Endodermal cell (in vitro differentiated cells): ENCODE data around the gene KCNIP3. TPM values are rescaled to one million over a fixed set of nuclear protein-coding genes. Genes with fewer than 3 reads are reported as not detected.

Source experiments
- DNase-seq: peaks from one replicate; pipeline ENCODE4 v3.0.0-alpha.2; 2017
- H3K27ac ChIP-seq: 2 replicates; pipeline ENCODE4 v1.5.1; 2013; ENCODE audit warnings: mild to moderate bottlenecking, low read depth, low read length, moderate library complexity
- H3K27me3 ChIP-seq: 2 replicates; pipeline ENCODE4 v1.6.1; 2013; ENCODE audit warnings: mild to moderate bottlenecking, low read length, moderate library complexity; ENCODE audit not compliant: insufficient read depth, control insufficient read depth, poor library complexity, severe bottlenecking
- H3K36me3 ChIP-seq: 2 replicates; pipeline ENCODE4 v1.7.0; 2013; ENCODE audit warnings: mild to moderate bottlenecking, low read length, moderate library complexity; ENCODE audit not compliant: control insufficient read depth, insufficient read depth
- H3K4me1 ChIP-seq: one replicate; pipeline ENCODE4 v1.7.0; 2013; ENCODE audit warnings: low read length; ENCODE audit not compliant: control insufficient read depth, insufficient read depth
- H3K4me3 ChIP-seq: 2 replicates; pipeline ENCODE4 v1.5.1; 2013; ENCODE audit warnings: mild to moderate bottlenecking, low read length, moderate library complexity
- H3K9ac ChIP-seq: 2 replicates; pipeline ENCODE4 v1.6.1; 2013; ENCODE audit warnings: mild to moderate bottlenecking, low read length, moderate library complexity; ENCODE audit not compliant: poor library complexity, severe bottlenecking; ENCODE audit errors: extremely low read depth
- H3K9me3 ChIP-seq: 2 replicates; pipeline ENCODE4 v1.6.1; 2013; ENCODE audit warnings: mild to moderate bottlenecking, low read length, moderate library complexity; ENCODE audit not compliant: control insufficient read depth
- H3K27ac Mint-ChIP-seq: 2 replicates; pipeline ENCODE4 v1.8.0; 2020; ENCODE audit warnings: mixed read lengths
- H3K27me3 Mint-ChIP-seq: 2 replicates; pipeline ENCODE4 v1.8.0; 2021; ENCODE audit warnings: mild to moderate bottlenecking, mixed read lengths; ENCODE audit not compliant: insufficient read depth
- H3K36me3 Mint-ChIP-seq: 2 replicates; pipeline ENCODE4 v1.8.0; 2020; ENCODE audit warnings: low read depth, mixed read lengths
- H3K4me1 Mint-ChIP-seq: 2 replicates; pipeline ENCODE4 v1.8.0; 2020; ENCODE audit warnings: mixed read lengths
- H3K4me3 Mint-ChIP-seq: 2 replicates; pipeline ENCODE4 v1.8.0; 2020; ENCODE audit warnings: mild to moderate bottlenecking, moderate library complexity, mixed read lengths
- H3K9me3 Mint-ChIP-seq: 2 replicates; pipeline ENCODE4 v1.8.0; 2020; ENCODE audit warnings: mild to moderate bottlenecking, mixed read lengths
- CTCF ChIP-seq: fragments of 200-600 bp; sonication (generic); conservative IDR thresholded peaks from 2 replicates; pipeline ENCODE4 v1.5.0; 2021; ENCODE audit warnings: antibody characterized with exemption, mild to moderate bottlenecking
- WGBS, 2 experiments: methylation state at CpG; one replicate each; pipeline versions ENCODE4 v1.1.5 to v1.1.7; 2013; ENCODE audit warnings: missing lambda C conversion rate in 2 of 2, mixed read lengths in 1 of 2; ENCODE audit not compliant: insufficient coverage in 1 of 2, insufficient read length in 1 of 2; 5-methylcytosine and 5-hydroxymethylcytosine counted together
- total RNA-seq, 2 donors: library from RNA; stranded (reverse); fragmentation: NEBNext Ultra II Directional in 1 of 2; extraction: Animal tissue kit (Norgen Biotek cat#: 25700) in 1 of 2; gene quantifications; 2 replicates in 1 of 2; 3 replicates in 1 of 2; pipeline ENCODE4 v1.2.1, GENCODE V29; 2021

The KCNIP3 gene
- total RNA-seq, 2 donors from 2014 or later: 0.26 to 1.3 TPM

DNA sequence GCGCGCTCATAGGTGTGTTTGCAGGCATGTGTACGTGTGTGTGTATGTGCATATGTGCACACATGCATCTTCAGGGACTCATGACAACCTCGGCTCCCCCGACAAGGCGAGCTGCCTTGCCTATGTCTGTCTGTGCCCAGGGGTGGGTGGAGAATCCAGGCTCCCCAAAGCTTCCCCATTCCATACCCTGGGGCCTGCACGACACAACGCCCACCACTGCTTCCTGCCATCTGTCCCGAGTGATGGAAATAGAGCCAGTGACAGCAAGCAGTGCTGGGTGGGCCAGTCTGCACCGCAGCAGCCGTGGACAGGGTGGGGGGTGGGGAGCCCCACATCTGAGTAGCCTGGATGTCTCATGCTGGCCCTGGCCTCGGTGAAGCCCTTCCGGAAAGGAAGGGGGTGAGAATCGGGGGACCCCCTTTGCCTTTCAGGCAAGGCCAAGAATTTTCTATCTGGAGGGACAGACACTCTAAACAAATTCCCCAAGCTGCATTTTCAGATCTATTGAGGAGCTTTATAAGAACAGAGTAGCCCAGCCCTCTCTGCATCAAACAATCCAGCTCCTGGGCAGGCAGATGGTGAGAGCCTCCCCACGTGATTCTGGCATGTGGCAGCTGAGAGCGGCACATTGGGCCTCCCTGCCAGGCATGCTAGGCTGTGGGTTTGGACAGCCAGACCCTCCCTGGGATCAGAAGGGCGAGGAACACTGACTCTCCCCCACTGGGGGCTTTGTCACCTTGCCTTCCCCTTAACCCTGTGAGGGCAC lies 4.9 kb downstream of the KCNIP3 start:
- Histone ChIP-seq H3K9ac (no peak overlapping the region), H3K4me3 (no peak overlapping the region), H3K9me3 (no peaks in the 10 kb centered on the region), H3K27ac (no peak overlapping the region), H3K36me3 (no peaks in the 10 kb centered on the region), H3K4me1 (no peaks in the 10 kb centered on the region), H3K27me3 (no peaks in the 10 kb centered on the region)
- H3K27me3 Mint-ChIP-seq: no peaks in the 10 kb centered on the region
- TF ChIP-seq CTCF: no peak
- no peaks in the 10 kb centered on the region for H3K36me3 Mint-ChIP-seq
- no peak for DNase-seq
- no peak overlapping the region for H3K4me3 Mint-ChIP-seq
- WGBS, 2 experiments: 86 to 87% methylated on average over 7 to 17 of the region's 17 CpGs
- H3K9me3 Mint-ChIP-seq: no peaks in the 10 kb centered on the region
- H3K27ac Mint-ChIP-seq: no peak overlapping the region
- H3K4me1 Mint-ChIP-seq: peaks cover 3% of the 10 kb centered on the region

GRCh38 chr2:95303191-95303919 lies 6.2 kb downstream of the KCNIP3 start:
- Histone ChIP-seq H3K9ac (no peak overlapping the region), H3K4me1 (no peaks in the 10 kb centered on the region), H3K36me3 (no peaks in the 10 kb centered on the region), H3K27me3 (no peaks in the 10 kb centered on the region), H3K9me3 (no peaks in the 10 kb centered on the region), H3K27ac (no peak overlapping the region), H3K4me3 (no peak overlapping the region)
- Mint-ChIP-seq H3K27ac (no peak overlapping the region), H3K27me3 (no peaks in the 10 kb centered on the region), H3K4me1 (no peaks in the 10 kb centered on the region), H3K4me3 (no peak overlapping the region), H3K36me3 (no peaks in the 10 kb centered on the region), H3K9me3 (no peaks in the 10 kb centered on the region)
- no peak for DNase-seq
- 89 to 93% methylated on average over 10 to 19 of the region's 19 CpGs for WGBS, 2 experiments
- TF ChIP-seq CTCF: no peak

DNA sequence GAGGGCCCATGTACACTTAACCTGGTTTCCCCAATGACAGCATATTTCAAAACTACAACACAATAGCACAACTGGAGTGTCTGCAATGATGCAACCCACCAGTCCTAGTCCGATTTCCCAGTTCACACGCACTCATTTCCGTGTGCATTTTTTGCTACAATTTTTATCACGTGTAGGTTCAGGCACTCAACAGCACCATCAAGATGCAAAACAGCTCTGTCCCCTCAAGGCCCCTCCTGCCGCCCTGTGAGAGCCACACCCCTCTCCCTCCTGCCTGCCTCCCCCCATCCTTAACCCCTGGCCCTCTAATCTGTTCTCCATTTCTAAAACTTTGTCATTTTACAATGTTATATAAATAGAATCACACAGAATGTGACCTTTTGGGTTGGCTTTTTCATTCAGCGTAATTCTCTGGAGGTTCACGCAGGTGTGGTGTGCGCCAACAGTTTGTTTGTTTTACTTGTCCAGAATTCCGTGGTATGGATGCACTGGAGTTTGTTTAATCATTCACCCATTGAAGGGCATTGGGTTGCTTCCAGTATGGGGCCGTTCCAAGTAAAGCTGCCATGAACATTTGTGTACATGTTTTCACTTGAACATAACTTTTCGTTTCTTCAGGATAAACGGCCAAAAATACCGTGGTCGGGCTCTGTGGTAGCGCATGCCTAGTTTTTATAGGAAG lies 8.4 kb downstream of the KCNIP3 start:
- DNase-seq: no peak
- Histone ChIP-seq H3K4me3 (no peak overlapping the region), H3K9me3 (no peaks in the 10 kb centered on the region), H3K4me1 (no peaks in the 10 kb centered on the region), H3K9ac (no peak overlapping the region), H3K27me3 (no peaks in the 10 kb centered on the region), H3K36me3 (no peaks in the 10 kb centered on the region), H3K27ac (no peak overlapping the region)
- H3K4me3 Mint-ChIP-seq: no peak overlapping the region
- no peaks in the 10 kb centered on the region for H3K27me3 Mint-ChIP-seq
- no peak for TF ChIP-seq CTCF
- H3K27ac Mint-ChIP-seq: no peak overlapping the region
- H3K36me3 Mint-ChIP-seq: no peaks in the 10 kb centered on the region
- H3K4me1 Mint-ChIP-seq: no peaks in the 10 kb centered on the region
- WGBS, 2 experiments: 87 to 96% methylated on average over 14 to 15 of the region's 15 CpGs
- H3K9me3 Mint-ChIP-seq: no peaks in the 10 kb centered on the region
